Suprapubic skin (tissue), 4 donors: ENCODE data around the gene OTOF.

Source experiments
- POLR2A ChIP-seq, 2 donors: fragments of 450-650 bp; IDR thresholded peaks; one replicate each; pipeline ENCODE4 v1.6.1; 2017; ENCODE audit warnings: antibody characterized with exemption in 2 of 2, mild to moderate bottlenecking in 2 of 2, moderate library complexity in 2 of 2
- POLR2AphosphoS5 ChIP-seq, 3 donors: sonication (generic); formaldehyde crosslinking; IDR thresholded peaks; one replicate each; pipeline ENCODE4 v1.6.1; 2017; ENCODE audit warnings: antibody characterized with exemption in 3 of 3
- TF ChIP-seq, protein P1 (sequence below), 2 donors: fragments of 200-600 bp in 1 of 2; fragments of 450-650 bp in 1 of 2; sonication (generic) in 1 of 2; IDR thresholded peaks; one replicate each; pipeline ENCODE4 v1.5.1; 2016 to 2019; ENCODE audit warnings: antibody characterized with exemption in 2 of 2, mild to moderate bottlenecking in 1 of 2, moderate library complexity in 1 of 2

- TF ChIP-seq POLR2A (IDR thresholded peaks at IDR 0.05) (no peak), POLR2AphosphoS5 (IDR thresholded peaks at IDR 0.05) (no peak)
- TF ChIP-seq, protein P1, sequence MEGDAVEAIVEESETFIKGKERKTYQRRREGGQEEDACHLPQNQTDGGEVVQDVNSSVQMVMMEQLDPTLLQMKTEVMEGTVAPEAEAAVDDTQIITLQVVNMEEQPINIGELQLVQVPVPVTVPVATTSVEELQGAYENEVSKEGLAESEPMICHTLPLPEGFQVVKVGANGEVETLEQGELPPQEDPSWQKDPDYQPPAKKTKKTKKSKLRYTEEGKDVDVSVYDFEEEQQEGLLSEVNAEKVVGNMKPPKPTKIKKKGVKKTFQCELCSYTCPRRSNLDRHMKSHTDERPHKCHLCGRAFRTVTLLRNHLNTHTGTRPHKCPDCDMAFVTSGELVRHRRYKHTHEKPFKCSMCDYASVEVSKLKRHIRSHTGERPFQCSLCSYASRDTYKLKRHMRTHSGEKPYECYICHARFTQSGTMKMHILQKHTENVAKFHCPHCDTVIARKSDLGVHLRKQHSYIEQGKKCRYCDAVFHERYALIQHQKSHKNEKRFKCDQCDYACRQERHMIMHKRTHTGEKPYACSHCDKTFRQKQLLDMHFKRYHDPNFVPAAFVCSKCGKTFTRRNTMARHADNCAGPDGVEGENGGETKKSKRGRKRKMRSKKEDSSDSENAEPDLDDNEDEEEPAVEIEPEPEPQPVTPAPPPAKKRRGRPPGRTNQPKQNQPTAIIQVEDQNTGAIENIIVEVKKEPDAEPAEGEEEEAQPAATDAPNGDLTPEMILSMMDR (IDR thresholded peaks at IDR 0.05), result no peak
Observed at GRCh38 chr2:26479789-26480565, 2.1 kb upstream of the OTOF start.
